Measurements from ENCODE around the gene LY86.

Gene LY86

GRCh38 chr6:6685249-6686040 is 96.9 kb downstream of the LY86 start:
- no peak for TF ChIP-seq REST (IDR thresholded peaks at IDR 0.05; ENCODE audit: insufficient read depth in 1 of 2, low read depth in 2 of 2, low read length in 2 of 2)
- TF ChIP-seq POLR2AphosphoS5 (IDR thresholded peaks at IDR 0.05; ENCODE audit: low read depth, low read length) = no peak

- TF ChIP-seq TAF1 (IDR thresholded peaks at IDR 0.05; ENCODE audit: borderline replicate concordance, insufficient read depth, low read length) = no peak
- no peak for TF ChIP-seq SIN3A (IDR thresholded peaks at IDR 0.05; ENCODE audit: borderline replicate concordance, insufficient read depth, low read length)
- no peak for TF ChIP-seq FOXP2 (optimal IDR thresholded peaks at IDR 0.05; ENCODE audit: borderline replicate concordance, extremely low read depth, extremely low read length, insufficient read depth)
- no peak for TF ChIP-seq REST (IDR thresholded peaks at IDR 0.05; ENCODE audit: insufficient read depth in 1 of 2, low read depth in 2 of 2, low read length in 2 of 2)
- TF ChIP-seq POLR2AphosphoS5 (IDR thresholded peaks at IDR 0.05; ENCODE audit: low read depth, low read length) = no peak
Measured at GRCh38 chr6:6686176-6686575, 97.7 kb downstream of the LY86 start.

GRCh38 chr6:6686748-6687601 is 98.5 kb downstream of the LY86 start:
- TF ChIP-seq TAF1 (IDR thresholded peaks at IDR 0.05; ENCODE audit: borderline replicate concordance, insufficient read depth, low read length) = no peak
- TF ChIP-seq POLR2AphosphoS5 (IDR thresholded peaks at IDR 0.05; ENCODE audit: low read depth, low read length) = peak; percentile 30; the same call in 1 of the 2 replicates
- no peak for TF ChIP-seq REST (IDR thresholded peaks at IDR 0.05; ENCODE audit: insufficient read depth in 1 of 2, low read depth in 2 of 2, low read length in 2 of 2)
- TF ChIP-seq SIN3A (IDR thresholded peaks at IDR 0.05; ENCODE audit: borderline replicate concordance, insufficient read depth, low read length) = no peak
- TF ChIP-seq FOXP2 (optimal IDR thresholded peaks at IDR 0.05; ENCODE audit: borderline replicate concordance, extremely low read depth, extremely low read length, insufficient read depth) = no peak

GRCh38 chr6:6688283-6688682 is 99.8 kb downstream of the LY86 start:
- TF ChIP-seq FOXP2 (optimal IDR thresholded peaks at IDR 0.05; ENCODE audit: borderline replicate concordance, extremely low read depth, extremely low read length, insufficient read depth) (no peak), POLR2AphosphoS5 (IDR thresholded peaks at IDR 0.05; ENCODE audit: low read depth, low read length) (no peak), SIN3A (IDR thresholded peaks at IDR 0.05; ENCODE audit: borderline replicate concordance, insufficient read depth, low read length) (no peak), TAF1 (IDR thresholded peaks at IDR 0.05; ENCODE audit: borderline replicate concordance, insufficient read depth, low read length) (no peak)

GRCh38 chr6:6688951-6689350 is 100.4 kb downstream of the LY86 start:
- no peak for TF ChIP-seq SIN3A (IDR thresholded peaks at IDR 0.05; ENCODE audit: borderline replicate concordance, insufficient read depth, low read length)
- TF ChIP-seq REST (IDR thresholded peaks at IDR 0.05; ENCODE audit: insufficient read depth in 1 of 2, low read depth in 2 of 2, low read length in 2 of 2) = no peak
- no peak for TF ChIP-seq POLR2AphosphoS5 (IDR thresholded peaks at IDR 0.05; ENCODE audit: low read depth, low read length)
- TF ChIP-seq TAF1 (IDR thresholded peaks at IDR 0.05; ENCODE audit: borderline replicate concordance, insufficient read depth, low read length) = no peak
- no peak for TF ChIP-seq FOXP2 (optimal IDR thresholded peaks at IDR 0.05; ENCODE audit: borderline replicate concordance, extremely low read depth, extremely low read length, insufficient read depth)

All from PFSK-1 (cell line).